Dedifferentiated amniotic fluid mesenchymal stem cell (primary cell): ENCODE results near the gene TNKS1BP1.

Experiments used
- DNase-seq: peaks from one replicate; pipeline ENCODE4 v3.0.0-alpha.2; 2016; ENCODE audit errors: extremely low spot score

TNKS1BP1 gene

GRCh38 chr11:57330029-57330428 is 5.3 kb upstream of the TNKS1BP1 start:
- DNase-seq = no peak

- no peak for DNase-seq
Measured at GRCh38 chr11:57327721-57328120, 3.0 kb upstream of the TNKS1BP1 start.

- no peak for DNase-seq
Measured at GRCh38 chr11:57325735-57326048, 940 bp upstream of the TNKS1BP1 start.

- DNase-seq = peak; percentile 55
Measured at GRCh38 chr11:57324154-57324885, 432 bp downstream of the TNKS1BP1 start.

- no peak for DNase-seq
Measured at GRCh38 chr11:57323855-57324153, 948 bp downstream of the TNKS1BP1 start.

- no peak for DNase-seq
Measured at GRCh38 chr11:57323167-57323854, 1.4 kb downstream of the TNKS1BP1 start.

GRCh38 chr11:57322256-57323166 is 2.2 kb downstream of the TNKS1BP1 start:
- DNase-seq = peak; percentile 98

GRCh38 chr11:57321388-57322255 is 3.1 kb downstream of the TNKS1BP1 start:
- no peak for DNase-seq

GRCh38 chr11:57320719-57321387 is 3.9 kb downstream of the TNKS1BP1 start:
- no peak for DNase-seq

- no peak for DNase-seq
Measured at GRCh38 chr11:57320067-57320718, 4.6 kb downstream of the TNKS1BP1 start.

- no peak for DNase-seq
Measured at GRCh38 chr11:57318178-57318577, 6.6 kb downstream of the TNKS1BP1 start.

- DNase-seq = no peak
Measured at GRCh38 chr11:57316017-57316416, 8.7 kb downstream of the TNKS1BP1 start.

- DNase-seq = no peak
Measured at GRCh38 chr11:57315491-57315890, 9.3 kb downstream of the TNKS1BP1 start.

GRCh38 chr11:57314221-57314973 is 10.4 kb downstream of the TNKS1BP1 start:
- DNase-seq = no peak

- DNase-seq = no peak
Measured at GRCh38 chr11:57313788-57314135, 11.0 kb downstream of the TNKS1BP1 start.

- DNase-seq = no peak
Measured at GRCh38 chr11:57313071-57313787, 11.5 kb downstream of the TNKS1BP1 start.

- DNase-seq = no peak
Measured at GRCh38 chr11:57312511-57313021, 12.2 kb downstream of the TNKS1BP1 start.

GRCh38 chr11:57311109-57311936 is 13.4 kb downstream of the TNKS1BP1 start:
- peak; percentile 94 for DNase-seq
